SKM-1 (cell line): ENCODE data around the gene APBB1.
"Not testable (repeated sequence)": the region's sequence is repeated elsewhere in the genome, so short reads cannot be mapped to it uniquely, and the experiment has no call there.

ENCODE experiments used
- DNase-seq: peaks from one replicate; lab custom pipeline; 2025; ENCODE audit not compliant: unreplicated experiment; lab: John Stamatoyannopoulos, UW

The APBB1 gene

DNA sequence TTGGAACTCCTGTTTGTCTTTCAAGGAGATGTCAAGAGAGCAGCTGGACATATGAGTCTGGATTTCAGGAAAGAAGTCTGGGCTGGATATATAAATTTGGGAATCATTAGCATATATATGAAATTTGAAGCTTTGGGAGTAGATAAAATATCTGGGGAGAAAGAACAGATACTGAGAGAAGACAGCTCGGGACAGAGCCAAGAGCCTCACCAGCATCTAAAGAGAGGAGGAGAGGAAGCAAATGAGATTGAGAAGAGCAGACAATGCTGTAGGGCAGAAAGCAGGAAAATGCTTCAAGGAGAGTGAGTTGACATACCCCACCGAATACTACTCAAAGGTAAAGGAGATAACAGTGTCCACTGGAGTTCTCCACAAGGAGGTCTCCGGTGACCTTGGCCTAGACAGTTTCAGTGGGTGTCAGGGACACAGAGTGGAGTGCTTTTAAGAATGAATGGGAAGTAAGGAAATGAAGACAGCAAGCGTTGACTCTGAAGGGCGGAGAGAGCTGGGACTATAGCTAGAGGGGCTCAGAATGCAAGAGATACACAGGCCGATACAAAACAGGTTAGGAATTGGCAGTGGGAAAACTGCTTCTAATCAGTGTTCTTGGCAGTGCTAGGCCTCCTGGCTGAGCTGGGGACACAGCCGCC, 862 bp downstream of the APBB1 start:
- DNase-seq: no peak

DNA sequence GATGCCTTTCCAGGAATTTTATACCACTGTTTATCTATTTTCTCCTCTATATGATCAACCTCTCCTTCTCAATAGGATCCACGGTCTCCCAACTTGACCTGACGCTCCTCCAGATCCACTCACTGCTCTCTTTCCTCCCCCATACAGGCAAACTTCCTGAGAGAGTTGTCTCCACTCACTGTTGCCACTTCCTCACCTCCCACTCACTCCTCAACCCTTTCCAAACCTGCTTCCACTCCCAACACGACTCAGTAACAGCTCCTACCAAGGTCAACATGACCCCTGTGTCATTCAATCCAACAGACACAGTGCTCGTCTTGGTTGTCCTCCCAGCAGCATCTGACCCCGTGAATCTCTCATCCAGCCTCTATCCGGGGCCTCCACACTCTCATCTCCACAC, 3.1 kb downstream of the APBB1 start:
- no peak for DNase-seq

DNA sequence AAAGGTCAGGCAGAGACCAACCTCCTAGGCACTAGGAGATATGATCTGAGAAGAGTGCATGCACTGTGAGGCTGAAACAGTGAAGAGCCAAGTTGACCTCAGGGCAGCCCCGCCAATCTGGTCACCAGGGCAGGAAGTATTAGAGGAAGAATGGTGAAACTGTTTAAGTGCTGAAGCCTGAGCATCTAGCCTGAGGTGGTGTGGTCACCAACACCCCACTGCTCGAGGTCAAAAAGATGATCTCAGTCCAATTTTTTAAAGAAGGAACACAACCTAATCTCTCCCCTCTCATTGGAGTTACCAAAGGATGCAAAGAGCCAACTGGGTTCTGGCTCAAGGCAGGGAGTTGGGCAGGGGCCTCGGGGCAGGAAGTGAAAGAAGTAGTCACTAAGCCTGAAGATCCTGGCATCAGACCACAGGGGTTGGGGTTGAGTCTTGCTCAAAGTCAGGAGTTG, 4.0 kb downstream of the APBB1 start:
- peak; percentile 87 for DNase-seq

DNA sequence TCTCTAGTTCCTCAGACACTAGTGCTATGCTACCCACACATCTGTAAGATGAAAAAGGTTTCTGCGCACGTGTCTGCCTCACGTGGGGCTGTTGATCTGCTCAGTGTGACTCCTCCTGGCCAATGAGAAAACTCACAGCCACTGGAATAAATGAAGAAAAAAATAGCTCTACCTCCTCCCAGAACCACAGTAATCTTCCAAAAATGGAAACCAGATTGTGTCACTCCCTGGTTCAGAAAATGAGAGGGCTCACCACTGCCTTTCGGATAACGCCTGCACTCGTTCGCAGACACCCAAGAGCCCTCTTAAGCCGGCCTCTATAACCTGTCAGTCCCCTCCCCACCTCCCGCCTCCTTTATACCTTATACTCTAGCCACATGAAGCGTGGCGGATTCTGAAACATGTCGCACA, 5.1 kb downstream of the APBB1 start:
- no peak for DNase-seq

DNA sequence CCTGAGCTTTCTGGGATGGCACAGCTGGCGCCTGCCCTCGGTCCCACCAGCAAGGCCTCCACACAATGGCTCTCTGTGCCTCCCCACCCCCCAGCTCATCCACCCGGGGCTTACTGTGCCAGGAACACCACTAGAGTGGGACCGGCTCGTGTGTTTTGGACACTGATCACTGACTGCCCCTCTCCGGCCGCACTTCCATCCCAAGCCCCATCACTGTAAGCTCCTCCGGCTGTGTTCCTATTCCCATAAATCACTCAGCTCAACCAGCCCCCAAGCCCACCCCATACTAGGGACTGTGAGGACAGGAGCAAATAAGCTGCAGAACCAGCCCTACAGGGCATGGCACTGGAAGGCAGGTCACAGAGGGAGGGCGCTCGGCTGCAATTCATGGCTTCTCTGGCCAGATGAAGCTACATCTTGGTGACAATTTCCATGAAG, 7.3 kb downstream of the APBB1 start:
- no peak for DNase-seq

DNA sequence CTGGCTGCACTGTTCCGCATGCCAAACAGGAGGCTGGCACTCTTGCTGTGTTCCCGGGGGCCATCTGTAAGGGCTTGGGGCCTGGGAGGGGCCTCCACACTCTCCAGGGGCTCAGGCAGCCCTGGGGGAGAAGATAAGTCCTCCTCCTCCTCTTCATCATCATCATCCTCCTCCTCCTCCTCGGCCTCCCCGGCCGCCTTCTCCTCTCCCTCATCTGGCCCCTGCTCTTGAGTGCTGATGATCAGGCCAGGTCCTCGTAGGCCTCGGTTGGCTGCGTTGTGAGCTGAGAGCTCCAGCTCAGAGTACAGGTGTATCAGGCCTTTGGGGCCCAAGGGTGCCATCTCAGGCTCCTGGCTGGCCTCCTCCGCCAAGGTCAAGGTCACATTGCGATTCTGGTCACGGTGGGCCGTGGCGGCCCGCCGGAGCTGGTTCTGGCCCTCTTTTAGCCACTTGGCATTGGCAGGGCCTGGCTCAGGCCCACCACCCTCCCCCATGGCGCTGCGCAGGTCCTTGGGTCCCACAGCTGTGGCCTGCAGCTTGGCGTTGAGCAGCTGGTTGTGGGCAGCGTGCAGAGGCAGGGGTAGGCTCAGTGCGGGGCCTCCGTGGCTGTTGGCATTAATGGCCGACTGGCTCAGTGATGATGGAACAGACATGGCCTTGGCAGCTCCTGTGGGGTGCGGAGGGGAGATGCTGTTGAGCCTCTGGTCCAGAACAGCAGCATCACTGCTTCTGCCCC, 8.0 kb downstream of the APBB1 start:
- DNase-seq: no peak

DNA sequence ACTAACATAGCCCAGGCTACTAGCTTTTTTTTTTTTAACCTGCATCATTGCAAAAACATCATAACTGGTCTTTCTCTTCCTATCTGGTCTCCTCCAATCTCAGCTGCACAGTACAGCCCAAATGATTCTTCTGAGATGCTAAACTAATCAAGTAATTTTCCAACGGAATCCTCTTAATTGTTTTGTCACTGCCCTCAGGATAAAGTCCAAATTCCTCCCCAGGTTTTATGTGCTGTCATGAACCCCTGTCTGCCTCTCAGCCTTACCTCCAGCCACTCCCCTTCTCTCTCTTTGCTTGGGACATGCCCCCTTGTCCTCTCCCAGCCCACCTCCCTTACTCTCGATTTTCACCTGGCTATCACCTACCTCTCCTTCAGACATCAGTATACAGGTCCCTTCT, 12.5 kb downstream of the APBB1 start:
- DNase-seq: no peak

DNA sequence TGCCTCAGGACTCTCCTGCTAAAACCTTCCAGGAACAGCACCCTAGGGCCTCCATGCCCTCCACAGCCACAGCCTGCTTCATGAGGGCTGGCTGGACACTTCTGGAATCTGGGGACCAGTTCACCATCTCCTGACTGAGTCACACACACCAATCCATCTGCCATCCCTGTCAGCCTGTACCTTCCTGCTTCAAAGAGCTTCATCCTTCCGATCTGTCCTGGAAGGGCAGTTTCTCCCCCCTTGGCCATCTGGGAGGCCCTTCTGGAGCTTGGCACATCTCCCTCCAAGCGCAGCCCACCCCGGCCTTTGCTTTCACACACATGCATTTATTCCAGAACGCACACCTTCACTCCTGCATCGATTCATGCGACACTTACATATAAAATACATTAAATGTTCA, 13.0 kb downstream of the APBB1 start:
- DNase-seq: no peak

DNA sequence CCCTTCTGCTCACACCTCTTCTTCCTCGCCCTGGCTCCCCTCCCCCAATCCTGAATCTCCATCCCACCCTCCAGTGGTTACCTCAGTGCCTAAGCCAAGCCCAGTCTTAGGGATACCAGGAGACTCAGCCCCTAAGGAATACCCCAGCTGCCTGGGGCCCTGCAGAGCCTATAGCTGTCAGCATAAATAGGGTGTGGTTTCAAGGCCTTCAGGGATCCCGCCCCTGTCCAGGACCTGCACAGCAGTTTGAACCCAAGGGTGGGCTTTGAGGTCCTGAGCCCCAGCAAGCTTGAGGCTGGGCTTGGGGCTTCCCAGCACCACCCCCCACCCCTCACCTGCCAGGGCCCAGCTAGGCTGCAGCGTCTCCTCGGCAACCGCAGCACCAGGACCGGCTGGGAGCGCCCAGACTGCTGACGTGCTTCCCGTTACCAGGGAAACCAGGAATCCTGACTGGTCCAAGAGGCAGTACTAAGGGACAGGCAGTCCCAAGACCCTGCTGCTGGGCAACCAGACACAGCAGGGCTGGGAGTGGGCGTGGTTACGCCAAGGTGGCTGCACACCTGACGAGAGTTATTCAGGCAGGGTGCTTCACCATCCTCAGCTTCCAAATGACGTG, 13.7 kb downstream of the APBB1 start:
- no peak for DNase-seq

DNA sequence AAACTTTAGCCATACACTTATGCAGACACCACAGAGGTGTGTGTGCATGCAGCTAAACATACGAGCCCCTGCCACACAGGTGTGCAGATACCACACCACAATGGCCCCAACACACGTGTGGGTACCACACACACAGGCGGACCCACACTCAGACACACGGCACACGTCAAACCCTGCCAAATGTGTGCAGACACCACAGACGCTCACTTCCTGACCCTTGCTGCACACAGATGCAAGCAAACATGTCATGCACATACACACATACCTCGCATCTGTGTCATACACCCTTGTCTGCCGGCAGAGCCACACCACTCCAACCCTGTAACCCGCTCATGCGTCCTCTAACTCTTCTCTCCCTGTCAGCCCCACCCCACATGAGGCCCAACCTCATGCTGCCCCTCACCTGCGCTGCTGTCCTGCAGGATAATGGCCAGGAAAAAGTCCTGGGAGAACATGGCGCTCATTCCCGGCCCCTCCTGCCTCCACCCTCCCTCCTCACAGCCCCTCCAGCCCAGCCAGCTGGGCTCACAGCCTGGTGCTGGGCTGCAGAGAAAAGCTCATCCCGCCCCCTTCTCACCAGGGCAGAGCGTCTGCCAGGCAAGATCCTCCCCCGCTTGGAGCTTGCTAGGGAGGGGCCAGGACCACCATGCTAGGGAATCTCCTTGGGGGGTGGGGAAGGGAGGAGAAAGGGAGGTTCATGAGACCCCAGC, 14.4 kb downstream of the APBB1 start:
- no peak for DNase-seq

DNA sequence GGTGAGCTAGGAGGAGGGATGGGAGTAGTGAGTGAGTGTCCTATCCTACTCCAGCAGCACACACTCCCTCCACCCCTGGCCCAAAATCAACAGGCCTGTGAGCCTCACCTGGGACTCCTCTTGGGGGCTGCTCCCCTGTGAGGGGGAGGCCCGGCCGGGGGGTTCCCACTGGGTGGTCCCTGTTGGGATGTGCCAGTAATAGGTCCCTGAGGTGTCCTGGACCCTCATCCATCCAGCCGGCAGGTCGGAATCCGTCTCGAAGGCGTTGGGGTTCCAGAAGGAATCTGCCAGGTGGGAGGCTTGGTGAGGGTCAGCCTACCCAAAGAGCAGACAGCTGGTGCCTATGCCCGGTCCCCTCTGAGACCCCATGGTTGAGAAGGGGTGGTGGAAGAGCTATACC, 15.4 kb downstream of the APBB1 start:
- no peak for DNase-seq

DNA sequence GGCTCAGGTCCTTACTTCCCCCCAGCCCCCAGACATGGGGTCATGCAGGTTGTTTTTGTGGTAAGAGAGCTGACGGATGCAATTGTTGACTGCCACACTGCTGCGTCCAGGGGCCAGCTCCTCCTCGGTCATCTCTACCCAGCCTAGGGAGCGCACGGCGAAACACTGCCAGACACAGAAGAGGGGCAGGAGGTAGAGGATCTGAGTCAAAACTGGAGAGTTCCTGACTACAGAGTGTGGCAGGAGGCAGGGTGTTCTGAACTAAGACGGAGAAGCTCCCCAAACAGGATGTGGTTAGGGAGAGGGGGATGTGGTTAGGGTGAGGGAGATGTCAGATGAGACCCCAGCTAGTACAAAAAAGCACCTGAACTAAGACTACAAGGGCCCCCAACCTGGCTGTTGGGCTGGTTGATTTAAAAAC, 16.3 kb downstream of the APBB1 start:
- DNase-seq: peak; percentile 40

DNA sequence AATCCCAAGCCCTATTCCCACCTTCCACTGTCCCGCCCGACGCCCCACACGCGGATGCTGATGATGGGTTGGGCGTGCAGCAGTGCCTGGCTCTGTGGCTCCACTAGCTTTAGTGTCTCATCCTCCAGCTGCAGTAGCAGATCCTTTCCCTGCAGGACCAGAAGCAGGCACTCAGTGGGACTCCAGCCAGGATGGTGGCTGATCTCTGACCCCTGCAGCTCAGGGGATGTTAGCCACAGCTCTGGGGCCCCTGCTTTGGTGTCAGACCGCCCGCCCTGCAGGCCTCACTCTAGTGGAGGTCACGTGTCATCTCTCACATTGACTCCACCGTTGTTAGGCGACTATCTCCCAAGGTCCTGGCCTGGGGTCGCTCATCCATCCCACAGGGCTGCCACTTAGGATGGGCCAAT, 16.8 kb downstream of the APBB1 start:
- no peak for DNase-seq

DNA sequence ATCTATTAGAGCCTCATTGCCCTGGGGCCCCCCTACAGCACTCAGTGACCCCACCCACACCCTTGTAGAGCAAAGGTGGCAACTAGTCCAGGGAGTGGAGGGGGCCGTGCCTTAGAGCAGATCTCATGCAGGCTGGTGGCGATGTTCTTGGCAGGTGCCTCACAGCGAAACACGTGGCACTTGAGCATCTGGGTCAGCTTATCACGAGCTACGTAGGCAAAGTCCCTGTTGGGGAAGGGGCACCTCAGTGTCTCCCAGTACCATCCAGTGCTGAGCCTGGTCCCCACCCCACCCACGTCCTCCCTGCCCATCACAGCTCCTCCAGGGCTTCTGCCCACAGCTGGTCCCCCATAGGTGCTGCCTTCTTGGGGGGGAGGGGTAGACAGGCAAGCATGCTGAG, 17.4 kb downstream of the APBB1 start:
- DNase-seq: no peak

DNA sequence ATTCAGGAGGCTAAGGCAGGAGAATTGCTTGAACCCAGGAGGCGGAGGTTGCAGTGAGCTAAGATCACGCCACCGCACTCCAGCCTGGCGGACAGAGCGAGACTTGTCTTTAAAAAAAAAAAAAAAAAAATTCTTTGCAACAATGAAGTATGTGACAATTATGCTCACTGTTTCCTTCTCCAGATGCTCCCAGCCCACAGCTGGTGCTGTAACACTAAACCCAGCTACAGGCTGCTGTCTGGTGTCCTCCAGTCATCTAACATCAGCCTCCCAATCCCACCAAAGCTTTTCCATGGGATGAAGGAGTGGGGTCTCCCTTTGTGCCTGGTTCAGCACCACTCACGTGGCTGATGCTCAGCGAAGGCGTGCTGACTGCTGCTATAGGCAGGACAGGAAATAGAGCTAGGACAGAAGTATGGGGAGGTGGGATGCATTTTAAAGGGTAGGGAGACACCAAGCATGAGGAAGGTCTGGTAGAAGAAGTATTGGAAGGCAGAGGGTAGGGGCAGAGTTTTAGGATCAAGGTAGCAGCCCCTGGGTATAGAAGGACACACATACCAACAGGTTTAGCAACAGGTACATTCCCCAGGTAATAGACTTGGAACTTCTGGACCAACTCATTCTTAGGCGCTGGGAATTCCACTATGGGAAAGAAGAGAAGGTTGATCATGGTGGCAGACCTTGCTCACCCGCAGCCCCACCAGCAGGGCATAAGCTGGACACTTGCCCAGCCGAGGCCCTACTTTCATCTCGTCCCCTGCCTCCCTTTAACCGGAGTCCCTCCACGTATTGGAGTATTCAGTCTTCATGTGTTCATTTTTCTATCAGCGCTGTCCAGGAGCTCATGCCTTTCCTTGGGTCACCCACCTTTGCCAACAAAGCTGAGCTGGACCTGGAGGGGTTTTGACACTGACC, 18.2 kb downstream of the APBB1 start:
- no peak for DNase-seq

DNA sequence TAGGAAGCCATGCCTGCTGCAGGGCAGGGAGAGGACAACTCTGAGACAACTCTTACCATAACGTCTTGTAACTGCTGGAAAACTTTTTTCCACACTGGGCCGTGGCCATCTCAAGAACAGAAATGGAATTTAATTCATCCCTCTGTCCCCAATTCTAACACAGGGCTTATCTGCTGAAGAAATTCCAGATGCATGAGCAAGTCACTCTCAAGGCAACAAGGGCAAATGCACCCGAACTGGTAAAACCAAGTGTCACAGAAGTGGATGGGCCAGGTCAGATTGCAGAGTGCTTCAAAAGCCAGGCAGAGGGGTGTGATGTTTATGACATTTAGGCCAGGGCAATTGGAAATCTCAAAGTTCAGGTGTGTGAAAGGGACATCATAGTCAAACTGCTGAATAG, 21.3 kb downstream of the APBB1 start:
- no peak for DNase-seq

DNA sequence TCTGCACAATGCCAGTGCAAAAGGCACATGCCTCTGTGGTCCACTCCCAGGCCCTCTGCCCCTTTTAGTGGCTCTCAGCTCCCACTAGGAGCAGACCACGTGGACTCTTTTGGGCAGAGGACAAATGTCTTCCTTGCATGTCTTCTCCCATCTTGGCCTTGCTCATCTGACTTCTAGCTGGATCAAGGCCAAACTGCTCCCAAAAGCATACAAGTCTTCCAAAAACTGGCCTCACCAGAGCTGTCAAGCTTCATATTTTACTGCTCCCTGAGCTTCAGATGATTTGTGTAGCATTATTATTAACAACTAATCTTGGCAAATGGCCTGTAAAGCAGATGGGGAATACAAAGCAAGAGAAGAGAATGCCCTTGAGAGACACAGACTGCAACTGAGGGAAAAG, 21.7 kb downstream of the APBB1 start:
- no peak for DNase-seq

DNA sequence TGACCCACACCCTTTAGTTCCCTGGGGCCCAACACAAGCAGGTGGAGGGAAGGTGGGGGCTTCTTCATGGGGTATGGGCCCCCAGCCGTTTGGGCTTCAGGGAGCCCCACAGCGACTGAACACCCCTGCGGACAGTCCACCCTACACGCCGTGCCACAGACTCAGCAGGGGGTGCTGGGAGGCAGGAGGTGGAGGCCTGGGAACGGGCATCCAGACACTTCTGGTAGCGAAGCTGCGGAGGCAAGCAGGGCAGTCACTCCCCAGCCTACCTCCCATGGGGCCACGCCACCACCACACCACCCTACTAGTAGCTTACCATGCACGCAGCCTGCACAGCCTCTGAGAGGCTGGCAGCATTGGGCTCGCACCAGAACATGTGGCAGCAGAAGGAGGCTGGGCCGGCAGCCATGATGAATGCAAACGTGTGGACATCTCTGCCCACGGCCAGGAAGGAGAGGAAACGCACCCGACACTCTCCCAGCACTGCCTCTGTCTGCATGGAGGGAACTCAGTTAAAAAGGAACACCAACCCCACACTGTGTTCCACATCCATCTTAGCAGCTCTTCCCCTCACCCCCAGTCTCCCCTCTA, 23.3 kb downstream of the APBB1 start:
- DNase-seq: no peak

DNA sequence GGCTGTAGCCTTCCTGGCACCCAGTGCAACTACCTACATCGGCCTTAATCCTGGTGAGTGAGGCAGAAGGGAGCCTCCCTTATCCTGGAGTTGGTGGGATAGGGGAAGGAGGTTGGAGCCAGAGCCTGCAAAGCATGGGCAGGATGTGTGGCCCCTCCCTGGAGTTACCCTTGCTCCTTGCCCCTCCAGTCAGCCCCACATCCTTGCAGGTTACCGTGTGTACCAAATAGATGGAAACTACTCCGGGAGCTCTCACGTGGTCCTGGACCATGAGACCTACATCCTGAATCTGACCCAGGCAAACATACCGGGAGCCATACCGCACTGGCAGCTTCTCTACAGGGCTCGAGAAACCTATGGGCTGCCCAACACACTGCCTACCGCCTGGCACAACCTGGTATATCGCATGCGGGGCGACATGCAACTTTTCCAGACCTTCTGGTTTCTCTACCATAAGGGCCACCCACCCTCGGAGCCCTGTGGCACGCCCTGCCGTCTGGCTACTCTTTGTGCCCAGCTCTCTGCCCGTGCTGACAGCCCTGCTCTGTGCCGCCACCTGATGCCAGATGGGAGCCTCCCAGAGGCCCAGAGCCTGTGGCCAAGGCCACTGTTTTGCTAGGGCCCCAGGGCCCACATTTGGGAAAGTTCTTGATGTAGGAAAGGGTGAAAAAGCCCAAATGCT, 24.8 kb downstream of the APBB1 start:
- no peak for DNase-seq

DNA sequence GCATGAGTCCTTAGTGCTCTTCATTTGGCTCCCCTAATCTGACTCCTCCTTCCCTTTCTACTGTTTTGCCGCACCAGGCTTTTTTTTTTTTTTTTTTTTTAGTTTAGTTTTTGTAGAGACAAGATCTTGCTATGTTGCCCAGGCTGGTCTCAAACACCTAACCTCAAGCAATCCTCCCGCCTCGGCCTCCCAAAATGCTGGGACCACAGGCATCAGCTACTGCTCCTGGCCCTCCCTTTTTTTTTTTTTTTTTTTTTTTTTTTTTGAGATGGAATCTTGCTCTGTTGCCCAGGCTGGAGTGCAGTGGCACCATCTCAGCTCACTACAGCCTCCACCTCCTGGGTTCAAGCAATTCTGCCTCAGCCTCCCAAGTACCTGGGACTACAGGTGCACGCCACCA, 26.6 kb downstream of the APBB1 start:
- DNase-seq: not testable (repeated sequence)
